NCI-H345 treated with DMSO at 0.1 percent for 48 hours (cell line): ENCODE results near the gene UBE2I.
A peak's percentile ranks its signal among the peaks of the same experiment; 100 is the strongest.

Source experiments
- DNase-seq: peaks from one replicate; lab custom pipeline; 2025; ENCODE audit not compliant: unreplicated experiment; lab: John Stamatoyannopoulos, UW

Gene UBE2I

GRCh38 chr16:1355591-1355990, 46.2 kb downstream of the UBE2I start:
- DNase-seq: no peak

DNA sequence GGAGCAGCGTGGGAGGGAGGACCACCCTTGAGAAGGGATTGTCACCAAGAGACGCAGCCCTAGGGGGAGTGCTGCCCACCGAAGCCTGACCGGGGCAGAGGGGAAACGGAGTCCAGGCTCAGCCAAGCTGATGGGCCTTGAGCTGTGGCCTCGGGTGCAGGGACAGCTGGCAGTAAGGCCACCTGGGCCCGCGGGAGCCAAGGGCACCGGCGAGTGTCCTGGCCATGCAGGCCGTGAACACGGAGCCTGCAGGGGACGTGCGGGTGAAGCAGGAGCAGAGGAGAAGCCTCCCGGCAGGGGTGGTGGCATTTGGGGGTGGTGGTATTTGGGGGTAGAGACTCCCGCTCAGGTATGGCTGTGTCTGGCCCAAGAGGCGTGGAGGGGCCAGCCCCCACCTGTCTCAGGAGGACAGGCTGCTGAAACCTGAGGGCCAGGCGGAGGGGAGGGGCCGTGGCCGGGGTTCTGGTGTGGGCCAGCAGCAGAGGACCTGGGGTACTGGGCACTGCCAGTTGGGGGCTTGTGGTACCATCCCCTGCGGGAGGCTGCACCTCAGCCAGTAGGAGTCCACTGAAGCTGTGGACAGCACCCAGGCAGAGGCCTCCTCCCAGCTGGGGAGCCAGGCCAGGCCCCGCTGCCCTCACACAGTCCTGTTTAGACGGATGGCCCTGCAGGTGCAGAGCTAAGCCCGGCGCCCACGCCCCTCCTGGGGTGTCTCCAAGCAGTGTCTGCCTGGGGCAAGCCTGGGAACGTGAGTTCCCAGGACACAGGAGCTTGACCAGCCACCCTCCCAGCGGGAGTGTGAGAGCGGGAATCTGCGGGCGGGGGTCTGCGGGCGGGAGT, 46.8 kb downstream of the UBE2I start:
- DNase-seq: no peak

DNA sequence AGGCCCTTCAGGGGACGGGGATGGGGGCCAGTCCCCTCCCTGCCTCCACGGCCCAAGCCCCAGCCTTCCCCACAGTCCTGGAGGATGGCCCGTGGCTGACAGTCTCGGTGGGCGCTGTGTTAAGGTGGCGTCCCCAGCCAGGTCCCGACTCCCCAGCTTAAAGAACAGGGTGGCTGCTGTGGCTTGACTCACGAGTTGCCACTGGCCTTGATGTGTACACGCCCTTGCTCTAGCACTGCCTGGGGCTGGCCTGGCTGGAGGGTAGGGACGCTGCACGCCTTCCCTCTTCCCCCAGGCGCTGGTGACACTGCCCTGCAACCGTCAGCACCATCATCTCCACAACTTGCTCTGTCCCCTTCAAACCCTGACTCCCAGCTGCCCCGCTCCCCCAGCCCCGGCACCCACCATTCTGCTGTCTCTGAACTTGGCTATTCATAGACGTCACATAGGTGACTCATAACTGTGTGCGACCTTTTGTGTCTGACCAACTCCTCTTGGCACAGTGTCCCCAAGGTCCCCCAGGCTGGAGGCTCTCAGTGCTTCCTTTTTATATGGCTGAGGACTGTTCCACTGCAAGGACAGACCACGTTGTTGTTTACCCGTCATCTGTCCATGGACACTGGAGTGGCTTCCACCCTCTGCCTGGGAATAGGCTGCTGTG, 48.6 kb downstream of the UBE2I start:
- DNase-seq: no peak

GRCh38 chr16:1361685-1362360, 52.4 kb downstream of the UBE2I start:
- no peak for DNase-seq

- DNase-seq: no peak
Observed at GRCh38 chr16:1362807-1363206, 53.4 kb downstream of the UBE2I start.

- DNase-seq: peak; percentile 12
Observed at GRCh38 chr16:1363501-1364041, 54.1 kb downstream of the UBE2I start.

GRCh38 chr16:1364510-1364909, 55.1 kb downstream of the UBE2I start:
- no peak for DNase-seq

- no peak for DNase-seq
Observed at GRCh38 chr16:1366060-1366711, 56.8 kb downstream of the UBE2I start.

GRCh38 chr16:1366712-1367299, 57.4 kb downstream of the UBE2I start:
- no peak for DNase-seq

GRCh38 chr16:1367486-1368174, 58.2 kb downstream of the UBE2I start:
- no peak for DNase-seq

DNA sequence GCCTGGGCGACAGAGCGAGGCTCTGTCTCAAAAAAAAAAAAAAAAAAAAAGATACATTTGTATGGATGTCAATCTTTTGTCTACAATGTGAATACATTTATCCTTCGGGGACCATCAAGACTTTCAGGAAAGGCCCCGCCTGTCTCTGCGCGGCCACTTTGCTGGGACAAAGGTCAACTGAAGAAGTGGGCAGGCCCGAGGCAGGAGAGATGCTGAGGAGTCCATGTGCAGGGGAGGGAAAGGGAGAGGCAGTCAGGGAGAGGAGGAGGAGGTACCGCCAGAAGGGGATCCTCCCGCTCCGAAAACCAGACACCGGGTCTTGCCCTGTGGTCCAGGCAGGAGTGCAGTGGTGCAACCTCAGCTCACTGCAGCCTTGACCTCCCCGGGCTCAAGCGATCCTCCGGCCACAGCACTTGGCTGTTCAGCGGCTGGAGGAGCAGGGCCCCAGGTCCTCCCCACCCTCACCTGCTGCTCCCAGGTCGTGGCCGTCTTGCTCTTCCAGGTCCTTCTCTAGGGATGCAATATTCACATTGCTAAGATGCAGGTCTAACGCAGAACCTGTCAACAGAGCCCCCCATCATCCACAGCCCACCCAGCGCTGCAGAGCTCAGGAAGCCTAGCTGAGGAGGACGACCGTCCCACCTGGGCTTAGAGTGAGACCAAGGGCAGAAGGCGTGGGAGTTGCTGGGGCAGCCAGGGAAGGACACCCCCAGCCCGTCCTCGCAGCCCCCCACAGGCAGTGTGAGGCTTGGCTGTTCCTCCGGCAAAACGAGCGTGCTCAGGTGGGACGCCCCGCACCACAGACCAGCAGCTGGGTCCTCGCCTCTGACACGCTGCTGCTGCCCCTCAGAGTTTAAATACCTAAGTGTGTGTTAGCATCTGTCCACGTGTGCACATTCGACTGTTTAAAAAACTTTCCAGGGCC, 61.9 kb downstream of the UBE2I start:
- DNase-seq: no peak

- no peak for DNase-seq
Observed at GRCh38 chr16:1372292-1372950, 63.0 kb downstream of the UBE2I start.

DNA sequence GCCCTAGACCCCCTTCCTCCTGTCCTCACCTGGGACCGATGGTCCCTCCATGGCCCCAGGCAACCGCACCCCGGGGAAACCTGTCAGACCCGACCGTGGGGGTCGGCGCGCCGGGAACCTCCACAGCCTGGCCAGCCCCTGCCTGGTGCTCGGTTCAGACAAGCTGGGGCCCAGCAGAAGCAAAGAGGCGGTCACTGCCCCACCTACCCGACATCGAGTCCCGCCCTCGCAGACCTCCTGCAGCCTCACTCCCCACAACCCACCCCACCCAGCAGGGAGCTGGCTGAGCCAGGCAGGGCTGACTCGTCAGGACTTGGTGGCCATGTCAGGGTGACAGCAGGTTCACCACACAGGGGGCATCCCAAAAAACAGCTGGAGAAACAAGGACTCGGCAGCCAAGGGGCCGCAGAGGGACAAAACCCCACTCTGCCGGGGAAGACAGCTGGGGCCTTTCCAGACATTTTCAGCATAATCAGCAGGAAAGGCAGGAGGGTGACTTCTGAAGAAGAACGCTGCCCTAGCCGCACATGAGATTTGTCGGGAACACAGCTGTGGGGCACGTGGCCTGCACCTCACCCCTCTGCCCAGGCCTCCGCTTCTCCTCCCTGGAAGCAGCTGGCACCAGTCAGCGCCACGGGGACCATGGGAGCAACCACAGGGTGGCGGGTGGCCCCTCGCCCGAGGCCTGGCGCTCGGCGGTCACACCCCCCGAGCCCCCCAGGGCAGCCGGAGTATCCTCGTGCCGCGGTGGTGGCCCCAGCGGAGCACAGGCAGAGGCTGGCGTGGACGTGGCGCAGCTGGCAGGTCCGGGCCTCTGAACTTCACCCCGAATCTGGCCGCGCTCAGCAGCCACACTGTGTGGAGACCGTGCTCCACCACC, 65.2 kb downstream of the UBE2I start:
- no peak for DNase-seq

DNA sequence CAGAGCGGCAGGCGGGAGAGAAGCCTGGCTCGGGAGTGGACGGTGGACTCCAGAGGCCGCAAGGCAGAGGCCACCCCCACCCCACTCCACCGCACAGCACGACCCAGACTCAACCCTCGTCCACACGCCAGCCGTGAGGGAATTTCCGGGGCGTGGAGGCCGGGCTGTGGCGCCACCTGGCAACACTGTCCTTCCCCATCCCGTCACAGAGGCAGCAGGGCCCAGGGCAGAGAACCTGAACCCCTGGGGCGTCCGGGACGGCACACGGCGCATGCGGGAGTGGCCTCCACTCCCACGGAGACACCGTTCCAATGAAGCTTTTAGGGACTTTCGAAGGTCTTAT, 65.8 kb downstream of the UBE2I start:
- no peak for DNase-seq

DNA sequence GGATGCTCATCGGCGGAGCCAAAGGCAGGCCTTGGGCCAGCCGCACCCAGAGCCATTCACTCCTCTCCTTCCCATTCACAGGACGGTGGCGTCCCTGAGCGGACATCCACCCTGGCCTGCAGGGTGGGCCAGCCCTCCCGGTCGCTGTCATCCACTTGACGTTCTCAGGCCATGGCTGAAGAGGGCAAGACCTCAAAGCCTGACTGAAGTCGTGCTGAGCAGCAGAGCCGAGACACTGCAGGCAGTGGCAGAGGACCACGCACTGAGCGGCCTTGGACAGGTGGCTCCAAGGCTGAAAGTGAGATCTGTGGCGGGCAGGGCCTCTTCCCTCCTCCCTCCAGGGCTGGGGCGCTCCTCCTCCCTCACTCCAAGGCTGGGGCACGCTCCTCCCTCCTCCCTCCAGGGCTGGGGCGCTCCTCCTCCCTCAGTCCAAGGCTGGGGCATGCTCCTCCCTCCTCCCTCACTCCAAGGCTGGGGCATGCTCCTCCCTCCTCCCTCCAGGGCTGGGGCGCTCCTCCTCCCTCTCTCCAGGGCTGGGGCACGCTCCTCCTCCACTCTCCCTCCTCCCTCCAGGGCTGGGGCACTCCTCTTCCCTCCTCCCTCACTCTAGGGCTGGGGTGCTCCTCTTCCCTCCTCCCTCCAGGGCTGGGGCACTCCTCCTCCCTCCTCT, 66.4 kb downstream of the UBE2I start:
- no peak for DNase-seq
